ENCODE data around the gene IDH2. TPM values are rescaled to one million over a fixed set of nuclear protein-coding genes. Genes with fewer than 3 reads are reported as not detected.
A peak's percentile ranks its signal among the peaks of the same experiment; 100 is the strongest.

IDH2 gene
- total RNA-seq, 2 experiments from 2014 or later: 148 to 157 TPM

DNA sequence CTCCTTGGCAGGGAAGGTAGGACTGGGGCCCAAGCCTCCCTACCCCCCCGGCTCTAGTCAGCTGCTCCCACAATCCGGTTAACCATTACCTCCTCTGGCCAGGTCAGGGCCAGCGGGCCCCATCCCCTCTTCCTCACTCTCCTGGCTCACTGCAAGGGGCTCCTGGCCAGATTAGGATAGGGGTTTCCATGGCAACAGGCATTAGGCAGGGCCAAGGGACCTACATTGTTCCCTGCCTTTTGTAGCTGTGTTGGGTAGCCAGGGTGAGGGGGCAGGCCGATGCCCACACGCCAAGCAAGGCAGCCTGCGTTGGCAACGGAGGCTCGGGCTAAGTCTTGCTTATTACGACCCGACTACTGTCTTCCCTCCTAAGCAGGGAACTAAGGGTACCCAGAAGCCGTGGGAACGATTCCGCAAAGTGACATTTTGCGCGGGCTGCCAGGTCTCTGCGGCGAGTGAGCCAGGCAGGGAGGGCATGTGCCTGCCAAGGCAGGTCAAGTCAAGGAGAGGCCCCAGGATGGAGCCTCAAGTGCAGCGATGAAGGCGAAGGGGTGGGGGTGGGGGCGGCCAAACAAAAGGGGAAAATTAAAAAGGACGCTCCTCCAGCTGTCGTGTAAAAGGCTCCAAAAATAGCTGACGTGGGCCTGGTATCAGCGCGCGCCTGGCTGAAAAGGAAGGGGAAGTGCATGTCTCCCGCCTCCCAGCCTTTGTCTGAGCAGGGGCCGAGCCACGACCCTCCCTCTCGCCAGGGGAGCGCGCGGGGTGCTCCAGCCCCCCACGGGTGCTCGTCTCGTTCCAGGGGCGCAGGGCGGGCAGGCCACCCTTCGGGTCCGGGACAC, 919 bp downstream of the IDH2 start:
- peak; percentile 34 for DNase-seq
- H3K4me3 Mint-ChIP-seq: peak overlapping the region; percentile 94
- H3K4me1 Mint-ChIP-seq: peaks cover 56% of the 10 kb centered on the region
- peaks cover 14% of the 10 kb centered on the region for H3K36me3 Mint-ChIP-seq
- H3K27ac Mint-ChIP-seq: peak overlapping the region; percentile 93
- H3K27me3 Mint-ChIP-seq: no peaks in the 10 kb centered on the region
- no peaks in the 10 kb centered on the region for H3K9me3 Mint-ChIP-seq

DNA sequence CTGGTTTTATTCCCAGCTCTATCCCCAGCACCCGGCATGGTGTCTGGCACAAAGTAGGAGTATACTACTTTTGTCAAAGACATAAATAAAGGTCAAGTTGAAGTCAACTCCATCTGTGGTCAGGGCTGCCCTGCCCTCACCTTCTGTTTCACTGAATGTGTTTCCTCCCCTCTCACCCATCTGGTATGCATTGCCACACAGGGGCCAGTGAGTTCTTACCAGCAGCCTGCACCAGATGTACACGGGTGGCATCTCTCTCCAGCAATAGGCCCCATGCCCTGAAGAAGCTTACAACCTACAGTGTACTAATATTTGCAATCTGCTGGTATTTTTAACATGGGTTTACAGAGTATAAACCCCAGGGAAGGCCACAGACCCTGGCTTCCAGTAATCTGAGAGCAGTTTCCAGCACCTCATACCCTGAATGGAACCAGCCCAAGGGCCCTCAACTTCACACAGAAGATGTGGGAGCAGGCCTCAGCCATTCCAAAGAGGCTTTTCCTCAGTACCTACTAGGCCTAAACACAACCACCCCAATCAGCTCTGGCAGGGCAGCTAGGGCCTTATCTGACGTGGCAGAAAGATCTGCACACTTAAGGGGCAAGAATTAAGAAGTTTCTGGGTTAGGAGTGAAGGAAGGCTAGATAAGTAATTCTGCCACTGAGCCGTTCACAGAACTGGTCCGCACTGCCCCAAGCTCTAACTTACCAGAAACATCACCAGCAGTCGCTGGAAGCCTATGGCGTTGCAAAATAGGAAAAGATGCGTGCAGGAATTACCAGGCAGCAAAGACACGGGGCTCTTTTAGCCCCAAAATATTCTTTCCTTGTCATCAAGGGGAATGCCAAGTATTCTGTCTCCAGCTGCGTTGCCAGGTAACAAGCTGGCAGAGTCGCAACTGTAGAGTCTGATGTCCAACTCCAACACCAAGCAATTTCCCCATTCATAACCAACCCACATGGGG, 2.1 kb downstream of the IDH2 start:
- H3K4me3 Mint-ChIP-seq: peak overlapping the region; percentile 94
- peaks cover 5% of the 10 kb centered on the region for H3K9me3 Mint-ChIP-seq
- H3K27ac Mint-ChIP-seq: peak overlapping the region; percentile 93
- peaks cover 23% of the 10 kb centered on the region for H3K36me3 Mint-ChIP-seq
- H3K4me1 Mint-ChIP-seq: peaks cover 65% of the 10 kb centered on the region
- no peaks in the 10 kb centered on the region for H3K27me3 Mint-ChIP-seq
- no peak for DNase-seq

DNA sequence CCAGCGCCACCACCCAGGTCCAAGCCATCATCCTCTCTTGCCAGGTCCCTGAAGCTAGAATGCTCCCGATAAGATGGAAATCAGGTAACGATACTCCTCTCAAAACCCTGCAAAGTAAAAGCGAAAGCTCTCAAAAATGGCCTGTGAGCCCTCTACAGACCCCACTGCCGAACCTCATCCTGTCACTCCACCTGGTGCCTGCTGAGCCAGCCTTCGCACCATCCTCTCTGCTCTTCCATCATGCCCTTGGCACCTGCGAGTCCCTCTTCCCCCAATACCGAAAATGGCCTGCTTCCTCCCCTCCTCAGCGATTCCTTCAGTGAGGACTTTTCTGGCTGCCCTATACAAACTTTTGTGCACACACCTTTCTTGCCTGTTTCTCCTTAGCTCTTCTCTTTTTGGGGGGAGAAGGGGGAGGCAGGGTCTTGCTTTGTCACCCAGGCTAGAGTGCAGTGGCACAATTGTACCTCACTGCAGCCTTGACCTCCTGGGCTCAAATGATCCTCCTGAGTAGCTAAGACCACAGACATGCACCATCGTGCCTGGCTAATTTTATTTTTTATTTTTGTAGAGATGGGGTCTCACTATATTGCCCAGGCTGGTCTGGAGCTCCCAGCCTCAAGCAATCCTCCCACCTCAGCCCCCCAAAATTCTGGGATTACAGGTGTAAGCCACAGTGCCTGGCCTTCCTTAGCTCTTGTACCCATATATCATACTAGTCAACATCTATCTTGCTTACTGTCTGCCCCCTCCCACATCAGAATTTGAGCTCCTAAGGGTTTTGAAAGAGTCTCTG, 3.0 kb downstream of the IDH2 start:
- Mint-ChIP-seq H3K36me3 (peaks cover 25% of the 10 kb centered on the region), H3K27ac (peak overlapping the region; percentile 93), H3K27me3 (no peaks in the 10 kb centered on the region), H3K9me3 (peaks cover 5% of the 10 kb centered on the region), H3K4me1 (peaks cover 73% of the 10 kb centered on the region), H3K4me3 (peak overlapping the region; percentile 94)
- DNase-seq: peak; percentile 61

DNA sequence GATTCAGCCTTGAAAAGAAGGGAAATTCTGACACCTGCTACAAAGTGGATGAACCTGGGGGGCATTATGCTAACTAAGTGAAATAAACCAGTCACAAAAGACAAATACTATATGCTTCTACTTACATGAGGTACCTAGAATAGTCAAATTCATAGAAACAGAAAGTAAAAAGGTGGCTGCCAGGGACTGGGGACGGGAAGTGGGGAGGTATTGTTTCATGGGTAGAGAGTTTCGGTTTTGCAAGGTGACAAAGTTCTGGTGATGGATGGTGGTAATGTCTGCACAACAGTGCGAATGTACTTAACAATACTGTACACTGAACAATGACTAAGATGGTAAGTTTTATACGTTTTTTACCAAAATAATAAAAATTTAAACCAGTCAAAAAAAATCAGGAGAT, 4.8 kb downstream of the IDH2 start:
- H3K9me3 Mint-ChIP-seq: peaks cover 5% of the 10 kb centered on the region
- peaks cover 29% of the 10 kb centered on the region for H3K36me3 Mint-ChIP-seq
- H3K4me1 Mint-ChIP-seq: peaks cover 72% of the 10 kb centered on the region
- peak overlapping the region; percentile 68 for H3K4me3 Mint-ChIP-seq
- H3K27ac Mint-ChIP-seq: peak overlapping the region; percentile 93
- peak; percentile 71 for DNase-seq
- no peaks in the 10 kb centered on the region for H3K27me3 Mint-ChIP-seq

DNA sequence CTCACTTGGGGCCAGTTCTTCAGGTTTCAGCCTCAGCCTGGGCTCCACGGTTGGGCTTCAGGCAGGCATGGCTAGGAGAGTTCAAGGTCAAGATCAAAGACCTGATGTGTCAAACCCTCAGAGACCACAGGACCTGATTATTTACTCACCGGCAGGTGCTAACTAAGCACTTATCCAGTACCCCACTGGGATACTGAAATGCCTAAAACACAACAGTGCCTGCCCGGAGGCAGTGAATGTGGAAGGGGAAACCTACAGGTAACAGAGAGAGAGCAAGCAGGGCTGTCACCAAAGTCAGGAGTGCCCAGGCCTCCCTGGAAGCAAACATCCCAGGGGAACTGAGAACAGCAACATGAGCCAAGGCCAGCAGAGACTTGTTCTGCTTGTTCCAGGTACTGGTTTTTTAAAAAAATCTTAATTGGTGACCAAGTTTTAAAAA, 6.7 kb downstream of the IDH2 start:
- Mint-ChIP-seq H3K4me3 (peak overlapping the region; percentile 35), H3K27me3 (no peaks in the 10 kb centered on the region), H3K36me3 (peaks cover 29% of the 10 kb centered on the region)

DNA sequence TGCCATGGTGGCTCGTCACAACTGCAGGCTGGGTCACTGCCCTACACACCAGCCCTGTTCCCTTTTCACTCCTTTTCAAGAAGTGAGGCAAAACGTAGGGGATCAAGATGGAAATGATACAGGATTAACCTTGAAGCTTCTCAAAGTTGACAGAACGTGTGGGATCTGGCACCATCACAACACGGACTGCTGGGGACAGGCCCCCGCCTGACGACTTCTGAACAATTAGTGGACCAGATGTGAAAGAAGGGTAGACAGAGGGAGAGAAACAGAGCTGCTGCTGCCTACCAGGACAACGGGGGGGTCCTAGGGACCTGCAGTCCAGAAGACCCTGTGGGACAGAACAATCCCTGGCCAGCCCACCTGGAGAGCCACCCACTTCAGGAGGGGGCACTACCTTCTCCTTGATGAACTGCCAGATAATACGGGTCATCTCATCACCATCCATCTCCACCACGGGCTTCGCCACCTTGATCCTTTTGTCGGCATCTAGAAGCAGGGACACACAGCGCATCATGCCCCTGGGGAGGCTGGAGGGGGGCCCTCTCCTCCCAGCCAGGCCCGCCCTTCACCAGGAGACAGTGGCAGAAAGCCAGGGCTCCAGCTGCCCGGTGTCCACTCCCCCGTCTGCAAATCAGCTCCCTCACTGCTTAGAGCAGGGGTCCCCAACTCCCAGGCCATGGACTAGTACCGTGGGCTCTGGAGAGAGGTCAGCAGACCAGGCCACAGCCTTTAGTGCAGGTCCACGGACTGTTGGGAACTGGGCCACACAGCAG, 10.9 kb downstream of the IDH2 start:
- Mint-ChIP-seq H3K4me3 (no peak overlapping the region), H3K27me3 (no peaks in the 10 kb centered on the region), H3K36me3 (peaks cover 36% of the 10 kb centered on the region), H3K9me3 (peaks cover 5% of the 10 kb centered on the region), H3K27ac (no peak overlapping the region), H3K4me1 (peaks cover 26% of the 10 kb centered on the region)
- DNase-seq: no peak

More for the DNA sequence above, 6.7 kb downstream of the IDH2 start:
- DNase-seq: peak; percentile 25
- H3K9me3 Mint-ChIP-seq: peaks cover 5% of the 10 kb centered on the region
- H3K27ac Mint-ChIP-seq: peak overlapping the region; percentile 93
- peaks cover 63% of the 10 kb centered on the region for H3K4me1 Mint-ChIP-seq

DNA sequence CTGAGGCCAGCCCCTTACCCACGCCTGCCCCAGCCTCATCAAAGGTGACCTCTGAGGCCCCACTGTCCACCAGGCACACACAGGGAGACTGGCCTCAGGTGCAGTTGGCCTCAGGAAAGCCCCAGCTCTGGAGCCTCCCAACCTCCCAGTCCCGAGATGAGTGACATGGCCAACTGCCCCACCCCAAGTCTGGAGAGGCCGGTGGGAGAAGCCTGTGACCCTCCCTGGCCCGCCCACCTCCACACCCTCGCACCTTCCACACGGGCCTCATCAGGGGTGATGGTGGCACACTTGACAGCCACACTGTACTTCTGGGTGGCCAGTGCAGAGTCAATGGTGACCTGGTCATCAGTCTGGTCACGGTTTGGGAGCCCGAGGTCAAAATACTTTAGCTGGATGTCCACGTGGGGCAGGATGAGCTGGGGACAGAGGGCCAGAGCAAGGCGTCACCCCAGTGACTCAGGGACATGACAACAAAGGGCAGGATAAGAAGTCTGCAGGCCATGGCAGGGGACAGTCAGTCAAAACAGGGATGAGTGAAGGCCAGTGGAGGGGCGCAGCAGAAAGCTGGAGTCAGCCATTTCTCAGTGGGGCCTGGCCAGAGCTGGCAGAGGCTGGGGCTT, 11.9 kb downstream of the IDH2 start:
- Mint-ChIP-seq H3K4me1 (peaks cover 18% of the 10 kb centered on the region), H3K4me3 (no peak overlapping the region), H3K27ac (no peak overlapping the region)

DNA sequence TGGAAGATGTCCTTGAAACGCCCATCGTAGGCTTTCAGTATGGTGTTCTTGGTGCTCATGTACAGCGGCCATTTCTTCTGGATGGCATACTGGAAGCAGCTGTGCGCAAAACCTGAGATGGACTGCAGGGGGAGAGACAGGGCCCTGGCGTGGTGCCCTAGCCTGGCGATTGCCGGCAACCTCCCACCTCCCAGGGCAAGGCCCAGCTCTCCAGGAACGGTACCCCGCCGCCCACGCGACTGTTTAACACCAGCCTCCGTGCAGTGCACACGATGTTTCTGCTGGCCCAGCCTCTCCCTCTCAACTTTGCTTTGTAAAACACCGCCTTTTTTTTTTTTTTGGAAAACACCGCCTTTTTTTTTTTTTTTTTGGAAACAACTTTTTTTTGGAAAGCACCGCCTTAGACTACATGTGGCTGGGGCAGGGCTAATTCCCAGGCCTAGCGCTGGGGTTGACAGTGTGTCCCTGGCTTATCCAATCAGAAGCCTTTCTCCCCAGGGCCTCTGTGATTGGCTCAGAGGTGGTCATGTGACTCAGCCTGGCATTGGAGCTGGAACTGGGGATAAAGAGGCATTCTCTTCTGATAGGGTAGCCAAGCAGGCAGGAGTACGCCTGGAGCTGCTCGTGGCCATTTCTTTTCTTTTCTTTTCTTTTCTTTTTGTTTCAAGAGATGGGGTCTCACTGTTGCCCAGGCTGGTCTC, 14.7 kb downstream of the IDH2 start:
- H3K9me3 Mint-ChIP-seq: no peaks in the 10 kb centered on the region
- DNase-seq: peak; percentile 42
- H3K36me3 Mint-ChIP-seq: peaks cover 23% of the 10 kb centered on the region
- H3K27me3 Mint-ChIP-seq: no peaks in the 10 kb centered on the region
- no peak overlapping the region for H3K27ac Mint-ChIP-seq
- H3K4me3 Mint-ChIP-seq: no peak overlapping the region
- peaks cover 3% of the 10 kb centered on the region for H3K4me1 Mint-ChIP-seq

More for the DNA sequence above, 11.9 kb downstream of the IDH2 start:
- DNase-seq: no peak
- Mint-ChIP-seq H3K9me3 (no peaks in the 10 kb centered on the region), H3K27me3 (no peaks in the 10 kb centered on the region), H3K36me3 (peaks cover 29% of the 10 kb centered on the region)

DNA sequence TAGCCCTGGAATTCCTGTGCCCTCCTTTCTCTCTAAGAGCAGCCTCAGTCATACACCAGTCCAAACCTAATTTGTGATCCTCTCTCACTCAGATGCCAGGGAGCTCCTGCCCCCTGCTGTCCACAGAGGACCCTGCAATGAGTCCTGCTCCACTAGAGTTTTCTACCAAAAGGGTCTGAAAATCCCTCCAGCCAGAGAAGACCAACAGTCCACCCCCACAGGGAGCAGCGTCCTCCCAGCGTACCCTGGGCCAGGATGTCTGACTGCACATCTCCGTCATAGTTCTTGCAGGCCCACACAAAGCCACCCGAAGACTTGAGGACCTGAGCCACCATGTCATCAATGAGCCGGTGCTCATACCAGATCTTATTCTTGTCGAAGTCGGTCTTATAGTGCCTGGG, 15.4 kb downstream of the IDH2 start:
- Mint-ChIP-seq H3K4me1 (peaks cover 3% of the 10 kb centered on the region), H3K27ac (peak overlapping the region; percentile 12), H3K36me3 (peaks cover 22% of the 10 kb centered on the region), H3K27me3 (no peaks in the 10 kb centered on the region), H3K9me3 (no peaks in the 10 kb centered on the region), H3K4me3 (no peak overlapping the region)
- DNase-seq: peak; percentile 47

DNA sequence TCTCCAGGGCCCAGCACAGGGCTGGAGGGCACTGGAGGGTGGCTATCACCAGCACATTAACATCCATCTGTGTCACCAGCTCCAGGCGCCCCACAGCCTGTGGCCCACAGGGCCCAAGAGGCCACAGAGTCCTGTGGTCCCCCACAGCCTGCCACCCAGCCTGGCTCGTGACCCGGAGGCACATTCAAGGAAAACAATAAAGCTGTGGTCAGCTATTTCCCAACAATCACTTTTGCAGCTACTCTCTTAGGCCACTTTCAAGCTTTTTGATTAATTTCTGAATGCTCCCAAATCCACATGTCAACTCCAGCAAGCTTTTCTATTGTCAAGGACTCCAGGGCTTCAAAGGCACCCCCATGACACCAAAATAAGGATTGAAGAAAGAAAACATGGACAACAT, 16.7 kb downstream of the IDH2 start:
- peaks cover 19% of the 10 kb centered on the region for H3K36me3 Mint-ChIP-seq
- no peaks in the 10 kb centered on the region for H3K9me3 Mint-ChIP-seq
- no peaks in the 10 kb centered on the region for H3K27me3 Mint-ChIP-seq
- no peak overlapping the region for H3K4me3 Mint-ChIP-seq
- H3K4me1 Mint-ChIP-seq: peaks cover 3% of the 10 kb centered on the region
- H3K27ac Mint-ChIP-seq: no peak overlapping the region
- no peak for DNase-seq

DNA sequence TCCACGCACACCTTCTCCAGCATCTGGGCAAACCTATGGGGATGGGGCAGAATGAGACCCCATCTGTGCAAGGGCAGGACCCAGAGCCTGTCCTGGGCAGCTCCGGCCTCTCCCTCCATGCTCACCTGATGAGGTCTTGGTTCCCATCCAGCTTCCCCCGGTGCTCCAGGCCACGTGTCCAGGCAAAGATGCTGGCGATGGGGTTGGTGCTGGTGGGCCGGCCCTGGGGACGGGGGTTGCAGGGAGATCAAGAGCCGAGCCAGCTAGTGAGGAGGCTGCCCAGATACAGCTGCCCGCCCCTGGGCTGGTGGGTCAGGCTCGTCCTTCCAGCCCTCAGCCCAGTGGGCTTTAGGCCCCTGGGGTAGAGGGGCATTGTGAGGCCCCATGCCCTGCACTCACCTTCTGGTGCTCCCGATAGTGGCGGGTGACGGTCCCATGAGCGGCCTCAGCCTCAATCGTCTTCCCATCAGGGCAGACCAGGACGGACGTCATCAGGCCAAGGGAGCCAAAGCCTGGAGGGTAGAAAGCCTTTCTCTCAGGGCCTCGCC, 17.3 kb downstream of the IDH2 start:
- DNase-seq: no peak
- Mint-ChIP-seq H3K4me3 (no peak overlapping the region), H3K27ac (no peak overlapping the region), H3K27me3 (no peaks in the 10 kb centered on the region), H3K36me3 (peaks cover 19% of the 10 kb centered on the region), H3K4me1 (peaks cover 3% of the 10 kb centered on the region), H3K9me3 (no peaks in the 10 kb centered on the region)

DNA sequence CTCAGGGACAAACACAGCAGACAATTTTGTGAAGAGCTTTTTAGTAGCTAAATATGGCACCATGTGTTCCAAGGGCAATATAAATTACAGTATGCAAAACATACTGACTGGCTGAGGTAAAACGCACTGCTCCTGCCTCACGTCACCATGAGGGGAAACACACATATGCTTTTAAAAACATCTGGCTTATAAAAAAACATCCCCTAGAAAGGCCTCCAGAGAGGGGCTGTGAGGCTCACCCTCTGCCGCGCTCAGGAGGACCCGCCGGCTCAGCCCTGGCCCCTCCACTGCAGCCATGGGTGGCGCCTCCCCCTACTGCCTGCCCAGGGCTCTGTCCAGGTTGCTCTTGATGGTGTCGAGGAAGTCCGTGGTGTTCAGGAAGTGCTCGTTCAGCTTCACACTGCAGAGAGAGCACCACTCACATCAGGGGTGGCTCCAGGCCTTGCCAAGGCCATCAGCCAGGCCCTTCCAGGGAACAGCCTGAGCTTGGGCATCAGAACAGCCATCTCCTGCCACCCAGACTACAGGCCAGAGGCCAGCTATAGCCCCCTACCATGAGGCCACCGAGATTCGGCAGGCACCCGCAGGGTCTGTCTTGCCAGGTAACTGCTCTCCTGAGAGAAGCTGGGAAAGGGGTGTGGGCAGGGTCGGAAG, 18.2 kb downstream of the IDH2 start:
- Mint-ChIP-seq H3K36me3 (peaks cover 17% of the 10 kb centered on the region), H3K27ac (no peak overlapping the region)

More for the DNA sequence above, 18.2 kb downstream of the IDH2 start:
- Mint-ChIP-seq H3K9me3 (no peaks in the 10 kb centered on the region), H3K4me1 (peaks cover 3% of the 10 kb centered on the region), H3K27me3 (no peaks in the 10 kb centered on the region), H3K4me3 (no peak overlapping the region)
- no peak for DNase-seq

All from activated naive CD8-positive, alpha-beta T cell treated with anti-CD3 and anti-CD28 coated beads for 36 hours (primary cell).